Esophagus squamous epithelium (tissue), 4 donors: Measurements from ENCODE around the gene DSTYK.

Experiments used
- CTCF ChIP-seq, 6 experiments: fragments of 450-650 bp in 4 of 6; fragments of 200-600 bp in 2 of 6; sonication (generic) in 2 of 6; IDR thresholded peaks; one replicate each; pipeline ENCODE4 v1.5.1; 2016 to 2019; ENCODE audit warnings: antibody characterized with exemption in 6 of 6, mild to moderate bottlenecking in 4 of 6, moderate library complexity in 4 of 6
- POLR2A ChIP-seq, 4 donors: fragments of 450-650 bp; IDR thresholded peaks; one replicate each; pipeline ENCODE4 v1.6.1; 2017; ENCODE audit warnings: antibody characterized with exemption in 4 of 4, mild to moderate bottlenecking in 4 of 4, moderate library complexity in 3 of 4

- TF ChIP-seq CTCF (IDR thresholded peaks at IDR 0.05) (no peak), POLR2A (IDR thresholded peaks at IDR 0.05) (no peak)
Measured at GRCh38 chr1:205199090-205199930, 12.2 kb downstream of the DSTYK start.
